ENCODE data around the gene LRRC30.
"Not testable (repeated sequence)": the region's sequence is repeated elsewhere in the genome, so short reads cannot be mapped to it uniquely, and the experiment has no call there.

LRRC30 gene

DNA sequence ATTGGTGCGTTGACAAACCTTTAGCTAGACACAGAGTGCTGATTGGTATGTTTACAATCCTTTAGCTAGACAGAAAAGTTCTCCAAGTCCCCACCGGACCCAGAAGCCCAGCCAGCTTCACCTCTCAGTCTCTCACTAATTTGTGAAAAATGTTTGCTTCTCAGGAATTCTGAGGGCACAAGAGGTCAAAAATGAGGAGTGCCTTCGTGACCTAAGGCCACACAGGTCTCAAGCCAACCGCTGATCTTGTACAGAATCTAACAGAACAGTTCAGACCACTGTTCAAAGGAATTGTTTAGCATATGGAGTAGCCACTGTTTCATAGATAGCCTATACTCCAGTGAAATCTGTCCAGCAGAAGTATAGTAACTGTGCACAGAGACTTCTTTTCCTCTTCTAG lies 29.8 kb upstream of the LRRC30 start:
- H3K36me3 ChIP-seq (ENCODE audit: insufficient read depth, low read length) = no peaks in the 10 kb centered on the region
- no peak for TF ChIP-seq POLR2AphosphoS5 (IDR thresholded peaks at IDR 0.05; ENCODE audit: borderline replicate concordance, low read depth, low read length)
- no peak for TF ChIP-seq FOXP2 (optimal IDR thresholded peaks at IDR 0.05; ENCODE audit: control extremely low read depth, extremely low read length, insufficient read depth)
- TF ChIP-seq EZH2 (IDR thresholded peaks at IDR 0.05) = no peak
- no peak overlapping the region for H3K9ac ChIP-seq (ENCODE audit: insufficient read length)
- no peaks in the 10 kb centered on the region for H3K9me3 ChIP-seq (ENCODE audit: low read depth, low read length)
- no peak for DNase-seq (ENCODE audit: low read depth, low spot score)
- H3K27ac ChIP-seq = no peak overlapping the region
- no peak overlapping the region for H3K4me3 ChIP-seq

- H3K9ac ChIP-seq (ENCODE audit: insufficient read length) = no peak overlapping the region
- no peaks in the 10 kb centered on the region for H3K9me3 ChIP-seq (ENCODE audit: low read depth, low read length)
- TF ChIP-seq FOXP2 (optimal IDR thresholded peaks at IDR 0.05; ENCODE audit: control extremely low read depth, extremely low read length, insufficient read depth) (no peak), POLR2AphosphoS5 (IDR thresholded peaks at IDR 0.05; ENCODE audit: borderline replicate concordance, low read depth, low read length) (no peak), EZH2 (IDR thresholded peaks at IDR 0.05) (no peak)
- H3K4me3 ChIP-seq = no peak overlapping the region
- no peak for DNase-seq (ENCODE audit: low read depth, low spot score)
- no peak overlapping the region for H3K27ac ChIP-seq
- H3K36me3 ChIP-seq (ENCODE audit: insufficient read depth, low read length) = no peaks in the 10 kb centered on the region
These were observed 28.7 kb upstream of the LRRC30 start for GRCh38 chr18:7202169-7202568.

DNA sequence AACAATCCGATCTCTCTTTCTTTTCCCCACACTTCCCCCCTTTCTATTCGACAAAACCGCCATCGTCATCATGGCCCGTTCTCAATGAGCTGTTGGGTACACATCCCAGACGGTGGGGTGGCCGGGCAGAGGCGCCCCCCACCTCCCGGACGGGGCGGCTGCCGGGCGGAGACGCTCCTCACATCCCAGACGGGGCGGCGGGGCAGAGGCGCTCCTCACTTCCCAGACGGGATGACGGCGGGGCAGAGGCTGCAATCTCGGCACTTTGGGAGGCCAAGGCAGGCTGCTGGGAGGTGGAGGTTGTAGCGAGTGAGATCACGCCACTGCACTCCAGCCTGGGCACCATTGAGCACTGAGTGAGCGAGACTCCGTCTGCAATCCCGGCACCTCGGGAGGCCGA lies 27.3 kb upstream of the LRRC30 start:
- H3K9me3 ChIP-seq (ENCODE audit: low read depth, low read length); H3K4me3 ChIP-seq; H3K27ac ChIP-seq; H3K9ac ChIP-seq (ENCODE audit: insufficient read length); H3K36me3 ChIP-seq (ENCODE audit: insufficient read depth, low read length); DNase-seq (ENCODE audit: low read depth, low spot score): not testable (repeated sequence)

- H3K36me3 ChIP-seq (ENCODE audit: insufficient read depth, low read length) = no peaks in the 10 kb centered on the region
- DNase-seq (ENCODE audit: low read depth, low spot score) = no peak
- H3K9me3 ChIP-seq (ENCODE audit: low read depth, low read length) = no peaks in the 10 kb centered on the region
These were observed 25.5 kb upstream of the LRRC30 start for GRCh38 chr18:7205346-7205745.

GRCh38 chr18:7206217-7206616 lies 24.7 kb upstream of the LRRC30 start:
- H3K9me3 ChIP-seq (ENCODE audit: low read depth, low read length) = no peaks in the 10 kb centered on the region
- peak overlapping the region; percentile 4; the same call in 1 of the 2 replicates for H3K4me3 ChIP-seq
- H3K36me3 ChIP-seq (ENCODE audit: insufficient read depth, low read length) = no peaks in the 10 kb centered on the region
- peak overlapping the region; percentile 96 for H3K27ac ChIP-seq
- TF ChIP-seq FOXP2 (optimal IDR thresholded peaks at IDR 0.05; ENCODE audit: control extremely low read depth, extremely low read length, insufficient read depth) = no peak
- TF ChIP-seq POLR2AphosphoS5 (IDR thresholded peaks at IDR 0.05; ENCODE audit: borderline replicate concordance, low read depth, low read length) = no peak
- TF ChIP-seq EZH2 (IDR thresholded peaks at IDR 0.05) = no peak
- DNase-seq (ENCODE audit: low read depth, low spot score) = no peak
- H3K9ac ChIP-seq (ENCODE audit: insufficient read length) = no peak overlapping the region

More at GRCh38 chr18:7205346-7205745, 25.5 kb upstream of the LRRC30 start:
- Histone ChIP-seq H3K27ac (peak overlapping the region; percentile 66; the same call in 1 of the 2 replicates), H3K9ac (ENCODE audit: insufficient read length) (no peak overlapping the region), H3K4me3 (no peak overlapping the region)
- TF ChIP-seq FOXP2 (optimal IDR thresholded peaks at IDR 0.05; ENCODE audit: control extremely low read depth, extremely low read length, insufficient read depth) (no peak), POLR2AphosphoS5 (IDR thresholded peaks at IDR 0.05; ENCODE audit: borderline replicate concordance, low read depth, low read length) (no peak), EZH2 (IDR thresholded peaks at IDR 0.05) (no peak)

GRCh38 chr18:7207366-7207915 lies 23.4 kb upstream of the LRRC30 start:
- H3K4me3 ChIP-seq = peak overlapping the region; percentile 36
- DNase-seq (ENCODE audit: low read depth, low spot score) = peak; percentile 48
- H3K9ac ChIP-seq (ENCODE audit: insufficient read length) = peak overlapping the region; percentile 40
- peak overlapping the region; percentile 96 for H3K27ac ChIP-seq
- H3K36me3 ChIP-seq (ENCODE audit: insufficient read depth, low read length) = no peaks in the 10 kb centered on the region
- no peak for TF ChIP-seq POLR2AphosphoS5 (IDR thresholded peaks at IDR 0.05; ENCODE audit: borderline replicate concordance, low read depth, low read length)
- TF ChIP-seq EZH2 (IDR thresholded peaks at IDR 0.05) = no peak
- no peak for TF ChIP-seq FOXP2 (optimal IDR thresholded peaks at IDR 0.05; ENCODE audit: control extremely low read depth, extremely low read length, insufficient read depth)
- H3K9me3 ChIP-seq (ENCODE audit: low read depth, low read length) = no peaks in the 10 kb centered on the region

GRCh38 chr18:7221424-7222155 lies 9.3 kb upstream of the LRRC30 start:
- Histone ChIP-seq H3K36me3 (ENCODE audit: insufficient read depth, low read length) (no peaks in the 10 kb centered on the region), H3K4me3 (no peak overlapping the region), H3K9ac (ENCODE audit: insufficient read length) (no peak overlapping the region), H3K27ac (no peak overlapping the region), H3K9me3 (ENCODE audit: low read depth, low read length) (no peaks in the 10 kb centered on the region)
- TF ChIP-seq FOXP2 (optimal IDR thresholded peaks at IDR 0.05; ENCODE audit: control extremely low read depth, extremely low read length, insufficient read depth) (no peak), EZH2 (IDR thresholded peaks at IDR 0.05) (no peak), POLR2AphosphoS5 (IDR thresholded peaks at IDR 0.05; ENCODE audit: borderline replicate concordance, low read depth, low read length) (no peak)
- no peak for DNase-seq (ENCODE audit: low read depth, low spot score)

DNA sequence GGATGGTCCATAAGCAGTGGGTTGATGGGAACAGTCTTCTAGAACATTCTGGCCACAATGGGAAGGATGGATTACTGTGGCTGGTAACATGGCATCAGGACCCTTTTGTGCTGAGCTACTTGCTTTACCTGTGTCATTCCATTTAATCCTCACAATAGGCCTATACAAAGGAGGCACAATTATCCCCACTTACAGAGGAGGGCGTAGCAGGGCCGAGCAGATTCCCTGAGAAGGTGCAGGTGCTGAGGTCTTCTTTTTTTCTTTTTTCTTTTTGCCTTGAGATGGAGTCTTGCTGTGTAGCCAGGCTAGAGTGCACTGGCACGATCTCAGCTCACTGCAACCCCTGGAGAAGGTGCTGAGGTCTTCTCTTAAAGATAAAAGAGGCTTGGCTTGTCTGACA lies 6.7 kb upstream of the LRRC30 start:
- Histone ChIP-seq H3K4me3 (no peak overlapping the region), H3K9me3 (ENCODE audit: low read depth, low read length) (no peaks in the 10 kb centered on the region), H3K27ac (no peak overlapping the region), H3K36me3 (ENCODE audit: insufficient read depth, low read length) (no peaks in the 10 kb centered on the region), H3K9ac (ENCODE audit: insufficient read length) (no peak overlapping the region)
- TF ChIP-seq FOXP2 (optimal IDR thresholded peaks at IDR 0.05; ENCODE audit: control extremely low read depth, extremely low read length, insufficient read depth) (no peak), EZH2 (IDR thresholded peaks at IDR 0.05) (no peak), POLR2AphosphoS5 (IDR thresholded peaks at IDR 0.05; ENCODE audit: borderline replicate concordance, low read depth, low read length) (no peak)
- DNase-seq (ENCODE audit: low read depth, low spot score) = no peak

DNA sequence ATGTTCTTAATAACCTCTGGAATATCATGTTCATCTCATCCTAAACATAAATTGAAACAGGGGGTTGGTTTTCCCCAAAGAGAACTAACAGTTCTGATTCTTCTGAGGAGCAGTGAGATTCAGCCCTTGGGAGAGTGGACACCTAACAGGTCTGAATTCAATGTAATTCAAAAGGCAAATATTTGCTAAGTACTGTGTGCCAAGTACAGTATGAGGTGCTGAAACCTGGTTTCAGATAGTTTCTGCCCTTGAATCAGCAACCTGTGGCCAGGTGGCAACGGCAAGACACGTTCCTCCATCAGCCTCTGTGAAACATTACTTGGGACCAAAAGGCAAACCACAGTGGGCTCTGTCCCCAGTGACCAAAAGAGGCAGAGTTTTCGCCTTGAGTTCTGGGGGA lies 1.3 kb downstream of the LRRC30 start:
- no peak overlapping the region for H3K9ac ChIP-seq (ENCODE audit: insufficient read length)
- no peaks in the 10 kb centered on the region for H3K9me3 ChIP-seq (ENCODE audit: low read depth, low read length)
- H3K36me3 ChIP-seq (ENCODE audit: insufficient read depth, low read length) = no peaks in the 10 kb centered on the region
- H3K27ac ChIP-seq = no peak overlapping the region
- DNase-seq (ENCODE audit: low read depth, low spot score) = no peak
- H3K4me3 ChIP-seq = no peak overlapping the region
- no peak for TF ChIP-seq FOXP2 (optimal IDR thresholded peaks at IDR 0.05; ENCODE audit: control extremely low read depth, extremely low read length, insufficient read depth)
- TF ChIP-seq POLR2AphosphoS5 (IDR thresholded peaks at IDR 0.05; ENCODE audit: borderline replicate concordance, low read depth, low read length) = no peak
- no peak for TF ChIP-seq EZH2 (IDR thresholded peaks at IDR 0.05)
